Keratinocyte (primary cell): ENCODE results near the gene FOCAD. TPM values are rescaled to one million over a fixed set of nuclear protein-coding genes. Genes with fewer than 3 reads are reported as not detected.
A peak's percentile ranks its signal among the peaks of the same experiment; 100 is the strongest.

ENCODE experiments used
- DNase-seq: peaks from one replicate; pipeline ENCODE4 v3.0.0-alpha.2; 2011; ENCODE audit warnings: low read depth, missing footprints, low spot score
- FAIRE-seq: peaks from 2 replicates; lab custom pipeline; 2011; peaks lifted over from hg19 to GRCh38; lab: Jason Lieb, UNC
- H2AFZ ChIP-seq: 2 replicates; pipeline ENCODE4 v1.6.0; 2012; ENCODE audit warnings: low read length, control low read depth, inconsistent platforms; ENCODE audit not compliant: control insufficient read depth
- H3K27ac ChIP-seq: 2 replicates; pipeline ENCODE4 v1.5.1; 2011; ENCODE audit warnings: low read length; ENCODE audit not compliant: control insufficient read depth, insufficient read depth
- H3K27me3 ChIP-seq: 3 replicates; pipeline ENCODE4 v1.6.0; 2011; ENCODE audit warnings: low read length; ENCODE audit not compliant: control insufficient read depth, insufficient read depth; ENCODE audit errors: extremely low read depth
- H3K36me3 ChIP-seq, 2 experiments: 2 replicates in 1 of 2; 3 replicates in 1 of 2; pipeline ENCODE4 v1.5.1; 2011; ENCODE audit warnings: low read length in 2 of 2, mild to moderate bottlenecking in 1 of 2; ENCODE audit not compliant: control insufficient read depth in 2 of 2, insufficient read depth in 2 of 2; ENCODE audit errors: extremely low read depth in 1 of 2
- H3K4me1 ChIP-seq: 3 replicates; pipeline ENCODE4 v1.5.1; 2011; ENCODE audit warnings: low read length; ENCODE audit not compliant: control insufficient read depth, insufficient read depth; ENCODE audit errors: extremely low read depth
- H3K4me2 ChIP-seq: 3 replicates; pipeline ENCODE4 v1.6.0; 2011; ENCODE audit warnings: low read depth, low read length; ENCODE audit not compliant: control insufficient read depth, insufficient read depth; ENCODE audit errors: extremely low read depth
- H3K4me3 ChIP-seq, 3 experiments: fragments of 200-600 bp in 1 of 3; sonication (generic) in 1 of 3; 2 replicates in 2 of 3; 3 replicates in 1 of 3; pipeline ENCODE4 v1.5.1; 2011 to 2016; ENCODE audit warnings: low read length in 3 of 3, mild to moderate bottlenecking in 3 of 3, control low read depth in 2 of 3, inconsistent platforms in 1 of 3, low read depth in 1 of 3, mixed read lengths in 1 of 3, mixed run types in 1 of 3, moderate library complexity in 1 of 3; ENCODE audit not compliant: control insufficient read depth in 2 of 3, insufficient read depth in 2 of 3; ENCODE audit errors: extremely low read depth in 1 of 3
- H3K79me2 ChIP-seq: 2 replicates; pipeline ENCODE4 v1.6.0; 2012; ENCODE audit warnings: low read length; ENCODE audit not compliant: control insufficient read depth, insufficient read depth
- H3K9ac ChIP-seq: 3 replicates; pipeline ENCODE4 v1.6.0; 2011; ENCODE audit warnings: low read length; ENCODE audit not compliant: control insufficient read depth, insufficient read depth; ENCODE audit errors: extremely low read depth
- H3K9me1 ChIP-seq: 3 replicates; pipeline ENCODE4 v1.6.0; 2011; ENCODE audit warnings: low read length; ENCODE audit not compliant: control insufficient read depth, insufficient read depth; ENCODE audit errors: extremely low read depth
- H3K9me3 ChIP-seq: 2 replicates; pipeline ENCODE4 v1.5.1; 2012; ENCODE audit warnings: low read depth, low read length; ENCODE audit not compliant: control insufficient read depth
- H4K20me1 ChIP-seq: 3 replicates; pipeline ENCODE4 v1.6.0; 2011; ENCODE audit warnings: low read length; ENCODE audit not compliant: control insufficient read depth, insufficient read depth; ENCODE audit errors: extremely low read depth
- EZH2 ChIP-seq: IDR thresholded peaks from one replicate; pipeline ENCODE4 v1.6.1; 2012; ENCODE audit warnings: inconsistent platforms, mild to moderate bottlenecking, low read length, moderate library complexity
- dilution Hi-C: fragments of 300-500 bp; cut with MboI; formaldehyde crosslinking; loops from one replicate; pipeline ENCODE4 v1.7.0; 2020; ENCODE audit warnings: low sequenced_read_pairs; ENCODE audit not compliant: extremely low pct_ligation_motif_present
- polyA plus RNA-seq, 5 experiments: library from polyadenylated mRNA; depleted of rRNA in 3 of 5; stranded (reverse) in 3 of 5; stranded (forward) in 1 of 5; unstranded in 1 of 5; fragments of >200 nt; gene quantifications; 1 replicate in 1 of 5; 2 replicates in 3 of 5; 3 replicates in 1 of 5; pipeline versions ENCODE4 v1.2.1 to v1.2.3, GENCODE V29; 2011 to 2012; ENCODE audit warnings: missing spikeins in 2 of 5, low read depth in 1 of 5, low replicate concordance in 1 of 5
- TF ChIP-seq, protein P1 (sequence below), 3 experiments: IDR thresholded peaks in 1 of 3; conservative IDR thresholded peaks in 1 of 3; optimal IDR thresholded peaks in 1 of 3; 2 replicates in 2 of 3; 3 replicates in 1 of 3; pipeline versions ENCODE3 to v1.5.1; 2011; ENCODE audit warnings: low read length in 3 of 3, mild to moderate bottlenecking in 3 of 3, moderate library complexity in 2 of 3, control low read depth in 1 of 3, inconsistent platforms in 1 of 3; ENCODE audit not compliant: insufficient read depth in 2 of 3; ENCODE audit errors: extremely low read depth in 1 of 3

The FOCAD gene
- polyA plus RNA-seq, 1 donor (not counting 4 experiments of a cell fraction or from before 2014, with no cell fraction given) = 33.1 TPM

DNA sequence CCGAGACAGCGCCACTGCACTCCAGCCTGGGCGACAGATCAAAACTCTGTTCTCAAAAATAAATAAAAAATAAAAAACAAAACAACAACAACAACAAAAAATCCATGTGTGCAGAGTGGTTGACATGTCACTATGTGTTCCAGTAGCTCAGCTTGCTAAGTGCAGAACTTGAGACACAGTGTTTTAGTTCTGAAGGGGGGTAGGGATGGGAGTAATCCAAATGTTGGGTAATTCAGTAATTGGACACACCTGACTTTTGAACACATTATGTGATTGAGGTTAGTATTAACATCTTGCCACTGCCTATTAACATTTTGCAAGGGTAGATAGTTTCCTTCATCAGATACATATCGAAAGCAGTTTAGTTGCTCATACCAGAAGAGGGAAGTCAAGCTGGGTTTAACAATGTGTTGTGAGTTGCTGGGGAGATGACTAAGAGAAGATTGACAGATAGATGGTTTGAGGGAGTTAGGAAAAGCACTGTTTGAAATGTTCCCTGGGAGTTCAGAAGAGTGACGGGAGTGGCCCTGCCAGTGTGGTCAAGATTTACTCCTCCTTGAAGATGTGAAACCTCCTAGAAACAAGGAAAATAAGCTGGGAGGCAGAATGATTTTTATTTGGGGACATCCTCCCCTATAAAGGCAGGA, 346.5 kb downstream of the FOCAD start:
- Histone ChIP-seq H3K27me3 (no peaks in the 10 kb centered on the region), H3K27ac (peak overlapping the region; percentile 42), H3K9me3 (no peaks in the 10 kb centered on the region), H3K4me1 (peaks cover 8% of the 10 kb centered on the region), H3K9me1 (no peaks in the 10 kb centered on the region), H3K4me2 (peak overlapping the region; percentile 86), H3K79me2 (no peaks in the 10 kb centered on the region), H3K36me3 (peaks cover 0 to 3% of the 10 kb centered on the region in 2 experiments), H3K9ac (peak overlapping the region; percentile 66), H2AFZ (peak overlapping the region; percentile 86), H4K20me1 (no peaks in the 10 kb centered on the region), H3K4me3 (peak overlapping the region; percentile 57 to 72 (median 65))
- no peak for DNase-seq
- TF ChIP-seq, protein P1, sequence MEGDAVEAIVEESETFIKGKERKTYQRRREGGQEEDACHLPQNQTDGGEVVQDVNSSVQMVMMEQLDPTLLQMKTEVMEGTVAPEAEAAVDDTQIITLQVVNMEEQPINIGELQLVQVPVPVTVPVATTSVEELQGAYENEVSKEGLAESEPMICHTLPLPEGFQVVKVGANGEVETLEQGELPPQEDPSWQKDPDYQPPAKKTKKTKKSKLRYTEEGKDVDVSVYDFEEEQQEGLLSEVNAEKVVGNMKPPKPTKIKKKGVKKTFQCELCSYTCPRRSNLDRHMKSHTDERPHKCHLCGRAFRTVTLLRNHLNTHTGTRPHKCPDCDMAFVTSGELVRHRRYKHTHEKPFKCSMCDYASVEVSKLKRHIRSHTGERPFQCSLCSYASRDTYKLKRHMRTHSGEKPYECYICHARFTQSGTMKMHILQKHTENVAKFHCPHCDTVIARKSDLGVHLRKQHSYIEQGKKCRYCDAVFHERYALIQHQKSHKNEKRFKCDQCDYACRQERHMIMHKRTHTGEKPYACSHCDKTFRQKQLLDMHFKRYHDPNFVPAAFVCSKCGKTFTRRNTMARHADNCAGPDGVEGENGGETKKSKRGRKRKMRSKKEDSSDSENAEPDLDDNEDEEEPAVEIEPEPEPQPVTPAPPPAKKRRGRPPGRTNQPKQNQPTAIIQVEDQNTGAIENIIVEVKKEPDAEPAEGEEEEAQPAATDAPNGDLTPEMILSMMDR (optimal IDR thresholded peaks at IDR 0.05 in 1 of 3, IDR thresholded peaks at IDR 0.05 in 1 of 3, conservative IDR thresholded peaks at IDR 0.05 in 1 of 3; ENCODE audit: extremely low read depth in 1 of 3, insufficient read depth in 2 of 3, low read length in 3 of 3) = no peak
- TF ChIP-seq EZH2 = no peak
- peak; percentile 94 for FAIRE-seq
- dilution Hi-C loops = no loop called here

DNA sequence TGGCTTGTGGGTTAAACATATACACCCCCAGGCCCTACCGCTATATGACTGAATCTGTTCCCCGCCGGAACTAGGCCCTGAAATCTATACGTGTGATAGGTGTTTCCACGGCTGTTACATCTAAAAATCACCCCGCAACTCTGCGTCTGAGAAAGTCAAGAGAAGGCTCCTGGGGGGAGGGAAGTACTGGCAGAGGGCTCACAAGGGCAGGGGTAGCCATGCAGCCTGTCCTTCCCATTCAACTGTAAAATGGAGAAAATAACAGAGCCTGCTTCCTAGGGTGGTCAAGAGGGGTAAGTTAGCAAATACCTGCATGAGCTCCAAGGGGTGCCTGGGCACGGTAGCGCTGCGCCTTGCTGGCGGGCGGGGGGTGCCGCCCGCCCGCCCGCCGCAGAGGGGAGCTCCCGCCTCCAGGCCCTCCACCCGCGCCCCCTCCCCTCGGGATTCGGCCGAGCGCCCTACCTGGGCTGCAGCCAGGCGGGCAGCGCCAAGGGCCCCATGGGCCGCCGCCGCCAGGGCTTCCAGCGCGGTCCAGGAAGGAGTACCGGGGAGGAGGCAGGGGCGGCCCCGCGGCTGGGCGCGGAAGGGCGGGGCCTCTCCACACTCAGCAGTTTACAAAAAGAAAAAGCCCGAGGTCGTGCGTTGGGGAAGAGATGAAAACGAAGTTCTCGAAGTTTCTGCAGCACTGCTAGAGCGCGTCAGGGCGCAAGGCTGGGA, 347.2 kb downstream of the FOCAD start, which contains the start of gene HACD4:
Gene HACD4, minus strand, starts transcription at position 550 of the 717 bp plus-strand sequence. Its CDS starts 50 bp downstream, at position 500.
- H3K9ac ChIP-seq = peak within 1 kb of the TSS; percentile 66
- peak within 1 kb of the TSS; percentile 57 to 72 (median 65) for H3K4me3 ChIP-seq
- H3K9me1 ChIP-seq = no peaks in the 10 kb centered on the region
- no peaks in the 10 kb centered on the region for H3K9me3 ChIP-seq
- no peaks in the 10 kb centered on the region for H4K20me1 ChIP-seq
- no peak for DNase-seq
- H3K4me2 ChIP-seq = peak within 1 kb of the TSS; percentile 86
- FAIRE-seq = no peak
- peaks cover 8% of the 10 kb centered on the region for H3K4me1 ChIP-seq
- H3K36me3 ChIP-seq = peaks cover 0 to under 1% of the 10 kb centered on the region in 2 experiments
- dilution Hi-C loops = no loop called here
- peak within 1 kb of the TSS; percentile 86 for H2AFZ ChIP-seq
- H3K79me2 ChIP-seq = no peaks in the 10 kb centered on the region
- TF ChIP-seq EZH2 = no peak
- TF ChIP-seq, protein P1 (optimal IDR thresholded peaks at IDR 0.05 in 1 of 3, IDR thresholded peaks at IDR 0.05 in 1 of 3, conservative IDR thresholded peaks at IDR 0.05 in 1 of 3; ENCODE audit: extremely low read depth in 1 of 3, insufficient read depth in 2 of 3, low read length in 3 of 3) = no peak
- no peaks in the 10 kb centered on the region for H3K27me3 ChIP-seq
- peak within 1 kb of the TSS; percentile 42 for H3K27ac ChIP-seq
